Heart left ventricle (tissue), 13 donors: Measurements from ENCODE around the gene ZDHHC11.

ENCODE experiments used
- CTCF ChIP-seq, 12 donors: fragments of 200-600 bp; sonication (generic) in 4 of 12; IDR thresholded peaks; one replicate each; pipeline versions ENCODE4 v1.5.0 to v1.8.0; 2018 to 2022; ENCODE audit warnings: antibody characterized with exemption in 12 of 12, mild to moderate bottlenecking in 5 of 12
- POLR2A ChIP-seq, 2 donors: fragments of 450-650 bp; IDR thresholded peaks; one replicate each; pipeline ENCODE4 v1.6.1; 2017; ENCODE audit warnings: antibody characterized with exemption in 2 of 2, mild to moderate bottlenecking in 2 of 2, moderate library complexity in 2 of 2
- donor health status: ischemic (EF 13 %, LVEDD 7.1; RV severe dilation, severe dysfunction).
- donor health status: DM: no; HTN: yes; CAD: no.
- donor health status: DM: no; HTN: no; CAD: no.
- donor health status: ischemic (EF 25% LVEDD 6.9; RV normal size, moderate dysfunction).
- donor health status: ischemic (EF 25% LVEDD 5.7; RV mildly dilated, moderate dysfunction).
- donor health status: ischemic (EF 35%, LVEDD 5.7; RV mildly dilated, moderate dysfunction).
- donor health status: nonischemic (EF 11% LVEDD 7.7; RV severe dilation, severe dysfunction).
- donor health status: DM: yes; HTN: yes; CAD: no.
- donor health status: PGD.
- donor health status: ischemic (EF 29% LVEDD 5.4; RV normal size, mild dysfunction).
- donor health status: nonischemic (EF 23%, LVEDD 6.1; RV moderate dilation, normal function).

GRCh38 chr5:757346-757930, 93.3 kb downstream of the ZDHHC11 start:
- TF ChIP-seq CTCF (IDR thresholded peaks at IDR 0.05) (no peak), POLR2A (IDR thresholded peaks at IDR 0.05) (no peak)
